ENCODE results near the gene NDEL1.

NDEL1 gene

GRCh38 chr17:8514801-8515200, 79.1 kb downstream of the NDEL1 start:
- TF ChIP-seq, protein P1, sequence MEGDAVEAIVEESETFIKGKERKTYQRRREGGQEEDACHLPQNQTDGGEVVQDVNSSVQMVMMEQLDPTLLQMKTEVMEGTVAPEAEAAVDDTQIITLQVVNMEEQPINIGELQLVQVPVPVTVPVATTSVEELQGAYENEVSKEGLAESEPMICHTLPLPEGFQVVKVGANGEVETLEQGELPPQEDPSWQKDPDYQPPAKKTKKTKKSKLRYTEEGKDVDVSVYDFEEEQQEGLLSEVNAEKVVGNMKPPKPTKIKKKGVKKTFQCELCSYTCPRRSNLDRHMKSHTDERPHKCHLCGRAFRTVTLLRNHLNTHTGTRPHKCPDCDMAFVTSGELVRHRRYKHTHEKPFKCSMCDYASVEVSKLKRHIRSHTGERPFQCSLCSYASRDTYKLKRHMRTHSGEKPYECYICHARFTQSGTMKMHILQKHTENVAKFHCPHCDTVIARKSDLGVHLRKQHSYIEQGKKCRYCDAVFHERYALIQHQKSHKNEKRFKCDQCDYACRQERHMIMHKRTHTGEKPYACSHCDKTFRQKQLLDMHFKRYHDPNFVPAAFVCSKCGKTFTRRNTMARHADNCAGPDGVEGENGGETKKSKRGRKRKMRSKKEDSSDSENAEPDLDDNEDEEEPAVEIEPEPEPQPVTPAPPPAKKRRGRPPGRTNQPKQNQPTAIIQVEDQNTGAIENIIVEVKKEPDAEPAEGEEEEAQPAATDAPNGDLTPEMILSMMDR (IDR thresholded peaks at IDR 0.05; ENCODE audit: low read depth, low read length, missing control alignments): no peak
- no peak overlapping the region for H3K4me3 ChIP-seq (replicated peaks; ENCODE audit: low read depth, low read length)
- DNase-seq (ENCODE audit: extremely low read depth, low read depth): no peak

Data from HFF-Myc (cell line).